Neural progenitor cell (in vitro differentiated cells): Measurements from ENCODE around the gene TLL1. TPM values are rescaled to one million over a fixed set of nuclear protein-coding genes. Genes with fewer than 3 reads are reported as not detected.

Experiments
- DNase-seq: peaks from one replicate; pipeline ENCODE4 v3.0.0-alpha.2; 2016; ENCODE audit warnings: low spot score
- H2AFZ ChIP-seq: fragments of 200-600 bp; sonication (generic); replicated peaks from 2 replicates; pipeline ENCODE4 v1.6.1; 2016; ENCODE audit warnings: antibody characterized with exemption
- H3F3A ChIP-seq: fragments of 200-600 bp; sonication (generic); 2 replicates; pipeline ENCODE4 v1.6.1; 2016; ENCODE audit warnings: antibody characterized with exemption, low read depth
- H3K27ac ChIP-seq: fragments of 200-600 bp; sonication (generic); 2 replicates; pipeline ENCODE4 v1.5.1; 2016; ENCODE audit warnings: mild to moderate bottlenecking
- H3K27me3 ChIP-seq: fragments of 200-600 bp; sonication (generic); 2 replicates; pipeline ENCODE4 v1.6.1; 2016; ENCODE audit warnings: mild to moderate bottlenecking, moderate library complexity
- H3K36me3 ChIP-seq: fragments of 200-600 bp; sonication (generic); 2 replicates; pipeline ENCODE4 v1.5.1; 2016
- H3K4me1 ChIP-seq: fragments of 200-600 bp; sonication (generic); 2 replicates; pipeline ENCODE4 v1.6.1; 2016; ENCODE audit warnings: mixed run types
- H3K4me2 ChIP-seq: fragments of 200-600 bp; sonication (generic); 2 replicates; pipeline ENCODE4 v1.6.1; 2016
- H3K4me3 ChIP-seq: fragments of 200-600 bp; sonication (generic); 2 replicates; pipeline ENCODE4 v1.5.1; 2016
- H3K79me2 ChIP-seq: fragments of 200-600 bp; sonication (generic); 2 replicates; pipeline ENCODE4 v1.6.1; 2016; ENCODE audit warnings: low read depth
- H3K9ac ChIP-seq: fragments of 200-600 bp; sonication (generic); 2 replicates; pipeline ENCODE4 v1.6.1; 2016
- H3K9me3 ChIP-seq: fragments of 200-600 bp; sonication (generic); 2 replicates; pipeline ENCODE4 v1.5.1; 2016; ENCODE audit warnings: low read depth
- H4K20me1 ChIP-seq: fragments of 200-600 bp; sonication (generic); 2 replicates; pipeline ENCODE4 v1.6.1; 2016; ENCODE audit warnings: low read depth
- H3K27ac Mint-ChIP-seq: 3 replicates; pipeline ENCODE4 v1.8.0; 2021; ENCODE audit warnings: mixed read lengths
- H3K27me3 Mint-ChIP-seq: 2 replicates; pipeline ENCODE4 v1.8.0; 2022; ENCODE audit warnings: low read depth, mild to moderate bottlenecking, inconsistent platforms, moderate library complexity, mixed read lengths; ENCODE audit not compliant: insufficient read depth
- H3K36me3 Mint-ChIP-seq: 3 replicates; pipeline ENCODE4 v1.8.0; 2021; ENCODE audit warnings: mixed read lengths
- H3K4me1 Mint-ChIP-seq: 3 replicates; pipeline ENCODE4 v1.8.0; 2021; ENCODE audit warnings: mixed read lengths
- H3K4me3 Mint-ChIP-seq: 3 replicates; pipeline ENCODE4 v1.8.0; 2021; ENCODE audit warnings: mild to moderate bottlenecking, moderate library complexity, mixed read lengths
- H3K9me3 Mint-ChIP-seq: 3 replicates; pipeline ENCODE4 v1.8.0; 2020; ENCODE audit warnings: mixed read lengths
- EZH2 ChIP-seq: fragments of 200-600 bp; sonication (generic); IDR thresholded peaks from 2 replicates; pipeline ENCODE4 v1.6.1; 2017; ENCODE audit warnings: antibody characterized with exemption, mild to moderate bottlenecking, moderate library complexity
- EZH2phosphoT487 ChIP-seq: fragments of 200-600 bp; sonication (generic); IDR thresholded peaks from 2 replicates; pipeline ENCODE4 v1.6.1; 2017; ENCODE audit warnings: antibody characterized with exemption
- total RNA-seq: library from RNA; depleted of rRNA; stranded (reverse); fragments of >200 nt; gene quantifications from 2 replicates; pipeline ENCODE4 v1.2.3, GENCODE V29; 2015; ENCODE audit warnings: low replicate concordance
- TF ChIP-seq, protein P1 (sequence below): fragments of 200-600 bp; sonication (generic); IDR thresholded peaks from 2 replicates; pipeline ENCODE4 v1.5.1; 2017; ENCODE audit warnings: antibody characterized with exemption, mild to moderate bottlenecking

Gene TLL1
- total RNA-seq, 1 donor from 2014 or later = 0.22 TPM

DNA sequence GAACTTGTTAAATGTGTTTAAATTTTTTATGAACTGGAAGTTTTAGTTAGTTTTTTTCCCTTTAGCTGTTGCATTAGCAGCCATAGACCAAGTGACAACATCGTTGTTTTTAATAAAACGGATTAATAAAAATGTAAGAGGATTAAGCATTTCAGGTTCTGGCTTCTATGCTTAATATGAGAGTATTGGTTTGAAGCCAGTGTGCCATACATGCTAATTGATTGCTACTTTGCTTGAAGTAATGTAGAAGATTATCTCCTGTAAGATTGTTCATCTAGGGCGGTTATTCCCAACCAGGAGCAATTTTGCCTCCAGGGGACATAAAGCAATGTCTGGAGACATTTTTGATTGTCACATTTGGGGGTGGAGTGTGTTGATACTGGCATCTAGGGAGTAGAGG lies 54.3 kb downstream of the TLL1 start:
- Mint-ChIP-seq H3K9me3 (no peaks in the 10 kb centered on the region), H3K4me1 (no peaks in the 10 kb centered on the region), H3K4me3 (no peak overlapping the region), H3K27me3 (no peaks in the 10 kb centered on the region), H3K36me3 (no peaks in the 10 kb centered on the region), H3K27ac (no peak overlapping the region)
- Histone ChIP-seq H3K27ac (no peak overlapping the region), H3K79me2 (no peaks in the 10 kb centered on the region), H3K4me1 (no peaks in the 10 kb centered on the region), H2AFZ (no peak overlapping the region), H3K4me3 (no peak overlapping the region), H3K27me3 (no peaks in the 10 kb centered on the region), H3K4me2 (no peak overlapping the region), H3K9ac (no peak overlapping the region), H3K36me3 (no peaks in the 10 kb centered on the region), H3K9me3 (no peaks in the 10 kb centered on the region), H4K20me1 (no peaks in the 10 kb centered on the region), H3F3A (no peaks in the 10 kb centered on the region)
- no peak for TF ChIP-seq EZH2phosphoT487
- TF ChIP-seq, protein P1, sequence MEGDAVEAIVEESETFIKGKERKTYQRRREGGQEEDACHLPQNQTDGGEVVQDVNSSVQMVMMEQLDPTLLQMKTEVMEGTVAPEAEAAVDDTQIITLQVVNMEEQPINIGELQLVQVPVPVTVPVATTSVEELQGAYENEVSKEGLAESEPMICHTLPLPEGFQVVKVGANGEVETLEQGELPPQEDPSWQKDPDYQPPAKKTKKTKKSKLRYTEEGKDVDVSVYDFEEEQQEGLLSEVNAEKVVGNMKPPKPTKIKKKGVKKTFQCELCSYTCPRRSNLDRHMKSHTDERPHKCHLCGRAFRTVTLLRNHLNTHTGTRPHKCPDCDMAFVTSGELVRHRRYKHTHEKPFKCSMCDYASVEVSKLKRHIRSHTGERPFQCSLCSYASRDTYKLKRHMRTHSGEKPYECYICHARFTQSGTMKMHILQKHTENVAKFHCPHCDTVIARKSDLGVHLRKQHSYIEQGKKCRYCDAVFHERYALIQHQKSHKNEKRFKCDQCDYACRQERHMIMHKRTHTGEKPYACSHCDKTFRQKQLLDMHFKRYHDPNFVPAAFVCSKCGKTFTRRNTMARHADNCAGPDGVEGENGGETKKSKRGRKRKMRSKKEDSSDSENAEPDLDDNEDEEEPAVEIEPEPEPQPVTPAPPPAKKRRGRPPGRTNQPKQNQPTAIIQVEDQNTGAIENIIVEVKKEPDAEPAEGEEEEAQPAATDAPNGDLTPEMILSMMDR = no peak
- TF ChIP-seq EZH2 = no peak
- DNase-seq = no peak

- H3K4me3 ChIP-seq = no peak overlapping the region
- no peaks in the 10 kb centered on the region for H3K27me3 ChIP-seq
- no peaks in the 10 kb centered on the region for H4K20me1 ChIP-seq
- no peaks in the 10 kb centered on the region for H3F3A ChIP-seq
- no peaks in the 10 kb centered on the region for H3K9me3 ChIP-seq
- TF ChIP-seq, protein P1 = no peak
- TF ChIP-seq EZH2 (no peak), EZH2phosphoT487 (no peak)
- Mint-ChIP-seq H3K36me3 (no peaks in the 10 kb centered on the region), H3K4me3 (no peak overlapping the region), H3K27me3 (no peaks in the 10 kb centered on the region), H3K9me3 (no peaks in the 10 kb centered on the region), H3K4me1 (no peaks in the 10 kb centered on the region), H3K27ac (no peak overlapping the region)
- no peak overlapping the region for H2AFZ ChIP-seq
- no peak overlapping the region for H3K9ac ChIP-seq
- no peak for DNase-seq
- no peaks in the 10 kb centered on the region for H3K36me3 ChIP-seq
- no peaks in the 10 kb centered on the region for H3K4me1 ChIP-seq
- no peak overlapping the region for H3K4me2 ChIP-seq
- no peaks in the 10 kb centered on the region for H3K79me2 ChIP-seq
- H3K27ac ChIP-seq = no peak overlapping the region
These were observed 54.8 kb downstream of the TLL1 start for GRCh38 chr4:165927815-165928214.

DNA sequence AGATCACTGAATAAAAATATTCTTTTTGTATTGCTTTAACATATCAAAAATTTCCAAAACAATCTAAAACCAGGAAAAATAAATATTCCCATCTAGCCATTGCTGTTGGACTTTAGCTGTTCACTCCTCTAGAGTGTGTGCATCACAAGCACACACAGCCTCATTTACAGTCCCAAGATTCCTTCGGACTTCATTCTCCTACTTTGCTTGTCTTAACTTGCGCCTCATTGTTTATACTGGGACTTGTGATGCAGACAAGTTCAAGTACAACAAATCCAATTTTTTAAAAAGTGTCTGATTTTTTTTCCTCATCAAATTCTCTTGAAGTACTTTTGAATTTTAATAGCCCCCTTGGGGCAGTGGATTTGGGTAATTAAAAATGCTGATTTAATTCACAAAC lies 55.6 kb downstream of the TLL1 start:
- no peaks in the 10 kb centered on the region for H3K27me3 Mint-ChIP-seq
- Histone ChIP-seq H3F3A (no peaks in the 10 kb centered on the region), H3K9me3 (no peaks in the 10 kb centered on the region), H3K36me3 (no peaks in the 10 kb centered on the region), H3K27me3 (no peaks in the 10 kb centered on the region), H3K4me2 (no peak overlapping the region), H3K27ac (no peak overlapping the region), H3K4me3 (no peak overlapping the region), H3K79me2 (no peaks in the 10 kb centered on the region), H4K20me1 (no peaks in the 10 kb centered on the region), H3K4me1 (no peaks in the 10 kb centered on the region), H2AFZ (no peak overlapping the region), H3K9ac (no peak overlapping the region)
- no peak for DNase-seq
- TF ChIP-seq, protein P1 = no peak
- no peak for TF ChIP-seq EZH2
- TF ChIP-seq EZH2phosphoT487 = no peak
- H3K4me3 Mint-ChIP-seq = no peak overlapping the region
- no peaks in the 10 kb centered on the region for H3K36me3 Mint-ChIP-seq
- no peaks in the 10 kb centered on the region for H3K9me3 Mint-ChIP-seq
- H3K27ac Mint-ChIP-seq = no peak overlapping the region
- no peaks in the 10 kb centered on the region for H3K4me1 Mint-ChIP-seq
